Frontal cortex (tissue), 4 donors: Measurements from ENCODE around the gene NUAK2. TPM values are rescaled to one million over a fixed set of nuclear protein-coding genes. Genes with fewer than 3 reads are reported as not detected.

Source experiments
- DNase-seq, 2 donors: peaks; one replicate each; pipeline ENCODE4 v3.0.0; 2012; ENCODE audit warnings: low spot score in 2 of 2
- FAIRE-seq: peaks from 2 replicates; lab custom pipeline; 2012; peaks lifted over from hg19 to GRCh38; lab: Jason Lieb, UNC
- total RNA-seq: library from RNA; depleted of rRNA; stranded (reverse); fragments of >200 nt; gene quantifications from one replicate; pipeline ENCODE4 v1.2.3, GENCODE V29; 2014
- donor health status: control.
- donor health status: control.
- donor health status: control.

The NUAK2 gene
- total RNA-seq, 1 donor from 2014 or later = 0.41 TPM

DNA sequence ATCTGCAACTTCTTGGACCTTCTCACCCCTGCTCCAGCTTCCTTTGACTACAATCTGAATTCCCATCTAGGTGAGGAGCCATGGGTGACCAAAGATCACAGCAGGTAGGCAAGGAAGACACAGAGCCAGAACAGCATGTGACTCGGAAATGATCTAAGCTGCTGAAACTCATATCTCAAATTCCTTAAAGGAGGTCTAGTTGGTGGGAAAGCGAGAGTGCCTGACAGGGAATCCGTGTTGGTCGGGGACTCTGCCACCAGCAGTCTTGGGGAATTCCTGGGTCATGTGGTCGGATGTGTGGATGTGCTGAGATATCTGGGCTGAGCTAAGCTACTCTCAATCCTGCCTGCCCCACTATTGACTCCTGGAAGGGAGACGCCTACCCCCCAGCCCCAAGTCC is 3.2 kb upstream of the NUAK2 start:
- FAIRE-seq (no peak), DNase-seq (no peak)

DNA sequence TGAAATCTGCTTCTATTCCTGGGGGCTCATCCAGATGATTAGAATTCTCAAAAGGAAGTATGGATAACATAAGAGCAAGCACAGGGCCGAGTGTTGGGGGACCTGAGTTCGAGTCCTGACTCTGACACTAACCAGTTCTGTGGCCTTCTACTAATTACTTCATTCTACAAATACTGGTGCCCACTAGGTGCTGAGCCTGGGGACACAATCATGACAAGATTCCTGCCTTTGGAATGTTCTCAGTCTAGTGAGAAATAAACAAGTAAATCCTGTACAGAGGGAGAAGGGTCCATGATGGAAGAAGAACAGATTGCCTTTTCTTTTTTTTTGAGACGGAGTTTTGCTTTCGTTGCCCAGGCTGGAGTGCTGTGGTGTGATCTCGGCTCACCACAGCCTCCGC is 2.2 kb upstream of the NUAK2 start:
- no peak for DNase-seq
- no peak for FAIRE-seq

DNA sequence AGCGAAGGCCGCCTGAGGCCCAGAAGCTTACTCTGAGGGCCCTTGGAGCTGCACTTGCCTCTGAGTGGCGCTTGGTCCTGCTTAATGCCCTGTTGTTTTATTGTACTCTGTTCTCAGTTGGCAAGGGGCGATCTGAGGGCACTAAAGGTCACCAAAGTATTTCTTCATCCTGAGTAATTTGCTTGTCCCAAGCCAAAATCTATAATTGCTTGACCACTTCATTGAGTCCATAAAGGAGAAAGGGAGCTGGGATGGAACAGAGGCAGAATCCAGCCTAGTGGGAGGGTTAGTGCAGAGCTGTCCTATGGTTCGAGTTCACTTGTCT is 376 bp upstream of the NUAK2 start:
- DNase-seq = no peak
- FAIRE-seq = no peak

DNA sequence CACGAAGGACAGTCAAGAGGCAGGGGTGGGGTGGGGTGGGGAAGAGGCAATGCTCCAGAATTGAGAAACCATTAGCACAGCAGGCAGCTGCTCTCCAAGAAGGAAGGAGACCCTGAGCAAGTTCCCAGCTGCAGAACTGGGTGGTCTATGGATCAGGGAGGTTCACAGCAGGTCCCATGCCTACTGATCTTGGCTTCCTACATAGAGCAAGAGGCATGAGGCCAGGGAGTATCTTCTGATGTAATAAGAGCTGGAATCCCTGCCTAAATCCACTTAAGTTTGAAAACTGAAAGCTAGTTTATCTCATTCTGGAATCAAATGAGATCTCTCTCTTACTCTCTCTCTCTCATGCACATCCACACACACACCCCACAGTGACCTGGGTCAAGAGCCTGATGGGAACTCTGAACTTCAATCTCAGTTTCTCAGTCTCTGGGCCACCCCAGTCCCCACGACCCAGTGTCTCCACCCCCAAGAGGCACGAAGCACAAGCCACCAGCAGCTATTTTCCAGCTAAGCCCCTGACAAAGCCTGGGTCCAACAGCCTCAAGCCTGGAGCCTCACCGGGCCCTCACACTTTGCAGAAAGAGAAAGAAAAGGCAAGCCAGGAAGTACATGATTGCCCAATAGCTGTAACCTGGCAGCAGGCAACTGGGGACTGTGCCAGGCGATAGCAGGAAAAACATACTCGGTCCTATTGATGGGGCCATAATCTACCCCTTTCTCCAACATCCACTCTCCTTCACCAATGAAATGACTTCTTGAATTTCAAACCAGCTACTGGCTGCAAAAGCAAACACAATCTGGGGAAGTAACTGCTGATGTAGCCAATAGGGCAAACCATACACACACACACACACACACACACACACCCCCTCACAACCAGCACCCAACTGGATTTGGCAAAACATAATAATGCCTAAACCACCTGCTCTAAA is 2.2 kb downstream of the NUAK2 start:
- no peak for FAIRE-seq
- no peak for DNase-seq

DNA sequence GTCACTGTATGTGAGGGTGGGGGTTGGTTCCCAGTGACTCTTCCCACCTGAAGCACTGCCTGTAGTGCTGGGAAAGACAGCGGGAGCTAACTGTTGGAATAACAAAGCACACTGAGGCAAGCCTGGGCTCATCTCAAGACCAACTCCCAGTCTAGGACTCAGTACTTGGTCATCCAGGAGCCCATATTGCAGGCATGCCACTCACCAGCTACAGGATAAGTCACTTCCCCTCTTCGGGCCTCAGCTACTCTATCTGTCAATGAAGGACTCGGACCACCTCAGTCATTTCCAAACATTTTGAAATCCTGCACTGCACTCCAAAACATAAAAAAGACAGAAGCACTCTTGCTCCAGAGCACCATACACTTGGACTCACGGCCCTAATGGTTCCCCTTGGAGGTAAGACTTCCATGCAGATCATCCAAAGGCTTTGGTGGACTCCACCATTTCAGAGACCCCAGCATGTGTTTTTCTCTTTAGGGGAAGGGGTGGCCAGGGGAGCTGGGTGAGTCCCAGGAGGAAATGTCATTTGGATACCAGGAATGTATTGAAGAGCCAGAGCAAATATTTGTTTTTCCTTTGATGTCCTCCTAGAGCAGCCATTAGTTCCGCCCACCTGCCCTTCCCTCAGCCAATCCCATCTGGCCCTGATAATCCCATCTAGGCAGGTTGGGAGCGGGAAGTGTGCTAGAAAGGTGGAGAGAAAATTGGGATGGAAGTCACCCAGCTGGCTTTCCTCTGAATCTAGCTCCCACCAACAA is 3.1 kb downstream of the NUAK2 start:
- FAIRE-seq (no peak), DNase-seq (no peak)

DNA sequence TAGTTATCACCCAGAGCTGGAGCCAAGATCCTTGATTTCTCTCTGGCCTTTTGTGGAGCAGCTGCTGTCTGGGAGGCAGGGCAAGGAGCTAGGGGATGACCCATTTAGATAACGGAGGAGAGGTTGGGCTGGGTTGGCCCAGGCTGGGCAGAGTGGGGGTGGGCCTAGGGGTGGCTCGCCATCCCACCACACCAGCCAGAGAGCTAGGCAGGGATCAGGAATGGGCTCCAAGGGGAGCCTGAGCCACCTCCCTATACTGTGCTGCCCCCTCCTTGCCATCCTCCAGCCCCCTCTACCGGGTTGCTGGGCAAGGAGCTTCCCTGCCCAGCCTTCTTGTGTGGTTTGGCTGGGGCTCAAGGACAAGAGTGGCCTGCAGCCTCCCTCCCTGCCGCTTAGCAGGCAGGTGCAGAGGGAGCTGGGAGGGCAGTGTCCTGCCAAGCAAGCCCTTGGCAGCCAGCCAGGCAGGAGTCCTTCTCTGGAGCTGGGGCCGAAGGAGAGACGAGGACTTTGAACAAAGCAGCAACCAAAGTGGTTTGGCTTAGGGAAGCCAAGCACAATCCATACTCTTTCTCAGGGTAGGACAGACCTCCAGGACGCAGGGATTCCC is 4.1 kb downstream of the NUAK2 start:
- FAIRE-seq = no peak

DNA sequence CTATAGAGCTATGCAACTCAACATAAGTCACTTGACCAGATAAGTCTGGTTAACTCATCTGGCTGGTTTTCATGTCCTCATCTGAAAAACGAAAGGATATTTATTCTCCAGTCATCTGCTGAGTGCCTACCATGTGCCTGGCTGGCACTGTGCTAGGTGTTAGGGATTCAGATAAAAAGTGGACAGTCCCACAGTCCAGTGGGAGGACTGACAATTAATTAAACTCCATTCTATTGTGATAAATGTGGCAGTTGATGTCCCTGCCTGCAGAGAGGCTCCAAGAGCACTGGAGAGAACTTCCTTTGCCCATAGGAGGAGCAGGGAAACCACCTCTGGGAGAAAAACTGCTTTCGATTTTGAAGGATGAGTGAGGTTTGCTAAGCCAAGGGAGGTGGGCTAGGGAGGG is 5.4 kb downstream of the NUAK2 start:
- DNase-seq (no peak), FAIRE-seq (no peak)

More for the DNA sequence above, 4.1 kb downstream of the NUAK2 start:
- no peak for DNase-seq

DNA sequence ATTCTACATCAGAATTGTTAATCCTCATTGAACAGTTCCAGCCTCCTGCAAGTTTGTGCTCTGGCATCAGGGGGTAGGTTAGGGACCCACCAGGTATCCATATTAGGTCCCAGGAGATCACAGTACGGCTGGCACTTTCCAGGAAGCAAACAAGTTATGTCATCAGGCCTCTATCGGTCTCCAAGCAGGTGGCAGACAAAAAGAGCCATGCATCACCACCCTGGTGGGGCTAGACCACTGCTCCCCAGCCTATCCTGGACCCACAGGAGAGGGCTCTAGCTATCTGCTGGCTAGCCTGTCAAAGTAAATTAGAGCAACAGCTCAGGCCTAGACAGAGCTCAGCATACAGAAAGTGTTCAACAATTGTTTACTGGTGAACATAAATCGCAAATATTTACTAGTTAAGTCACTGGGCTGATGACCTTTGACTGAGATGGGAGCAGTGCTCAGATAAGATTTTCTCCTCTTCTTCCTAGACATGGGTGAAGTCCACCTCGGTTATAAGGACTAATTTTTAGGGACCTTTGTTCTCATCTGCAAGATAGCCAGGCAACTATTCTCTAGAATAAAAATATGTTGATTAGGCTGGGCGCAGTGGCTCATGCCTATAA is 6.4 kb downstream of the NUAK2 start:
- DNase-seq (no peak), FAIRE-seq (no peak)

DNA sequence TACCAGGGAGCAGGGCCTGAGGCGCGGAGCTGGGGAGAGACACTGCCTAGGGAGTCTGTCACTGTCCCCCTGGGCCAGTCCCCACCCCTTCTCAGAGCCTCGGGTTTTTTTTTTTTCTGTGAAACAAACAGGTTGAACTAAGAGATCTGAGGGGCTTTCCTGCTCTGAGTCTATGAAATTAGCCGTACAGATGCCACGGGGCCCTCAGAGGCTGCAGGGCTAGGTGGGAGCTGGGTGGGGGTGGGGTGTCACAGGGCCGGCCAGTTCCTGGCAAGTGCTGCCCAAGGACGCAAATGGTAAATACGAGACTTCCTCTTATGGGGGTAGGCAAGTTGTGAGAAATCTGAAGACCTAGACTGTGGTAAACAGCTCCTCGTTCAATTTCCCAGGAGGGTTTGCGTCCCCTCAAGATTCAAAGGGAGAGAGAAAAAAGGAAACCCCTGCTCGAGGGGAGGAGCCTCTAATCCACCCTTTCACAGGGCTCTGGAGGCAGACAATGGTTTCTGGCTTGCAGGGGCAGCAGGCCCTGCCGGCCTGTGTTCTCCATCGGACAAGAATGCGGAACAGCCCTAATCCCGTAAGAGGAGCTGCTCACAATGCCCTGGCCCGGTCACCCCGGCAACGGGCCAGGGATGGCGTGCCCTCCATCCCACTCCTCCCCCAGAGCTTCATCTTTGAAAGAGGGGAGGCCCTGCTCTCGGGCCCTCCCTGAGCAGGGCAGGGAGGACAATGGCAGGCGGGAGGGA is 7.8 kb downstream of the NUAK2 start:
- FAIRE-seq = no peak
- no peak for DNase-seq

DNA sequence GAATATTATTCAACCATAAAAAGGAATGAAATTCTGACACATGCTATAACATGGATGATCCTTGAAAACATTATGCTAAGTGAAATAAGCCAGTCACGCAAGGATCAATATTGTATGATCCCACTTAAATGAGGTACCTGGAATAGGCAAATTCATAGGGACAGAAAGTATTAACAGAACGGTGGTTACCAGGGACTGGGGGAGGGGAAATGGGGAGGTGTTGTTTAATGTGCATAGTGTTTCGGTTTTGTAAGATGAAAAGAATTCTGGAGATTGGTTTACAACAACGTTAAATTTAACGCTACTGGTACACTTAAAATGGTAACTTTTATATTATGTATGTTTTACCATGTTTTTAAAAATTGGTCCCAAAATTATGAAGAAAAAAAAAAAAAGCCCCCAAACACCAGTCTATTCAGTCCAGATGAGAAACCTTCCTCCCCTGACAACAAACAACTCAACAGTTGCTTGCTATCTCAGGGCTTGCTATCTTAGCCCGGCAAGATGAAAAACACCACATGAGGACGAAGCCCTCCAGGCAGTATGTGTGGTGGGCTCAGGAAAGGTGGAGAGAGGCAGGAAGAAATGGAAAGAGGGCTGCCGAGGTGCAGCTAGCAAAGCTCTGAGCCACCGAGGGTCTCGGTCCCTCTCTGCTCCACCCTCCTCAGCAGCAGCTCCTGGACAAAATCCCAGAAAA is 8.5 kb downstream of the NUAK2 start:
- no peak for DNase-seq
- no peak for FAIRE-seq

DNA sequence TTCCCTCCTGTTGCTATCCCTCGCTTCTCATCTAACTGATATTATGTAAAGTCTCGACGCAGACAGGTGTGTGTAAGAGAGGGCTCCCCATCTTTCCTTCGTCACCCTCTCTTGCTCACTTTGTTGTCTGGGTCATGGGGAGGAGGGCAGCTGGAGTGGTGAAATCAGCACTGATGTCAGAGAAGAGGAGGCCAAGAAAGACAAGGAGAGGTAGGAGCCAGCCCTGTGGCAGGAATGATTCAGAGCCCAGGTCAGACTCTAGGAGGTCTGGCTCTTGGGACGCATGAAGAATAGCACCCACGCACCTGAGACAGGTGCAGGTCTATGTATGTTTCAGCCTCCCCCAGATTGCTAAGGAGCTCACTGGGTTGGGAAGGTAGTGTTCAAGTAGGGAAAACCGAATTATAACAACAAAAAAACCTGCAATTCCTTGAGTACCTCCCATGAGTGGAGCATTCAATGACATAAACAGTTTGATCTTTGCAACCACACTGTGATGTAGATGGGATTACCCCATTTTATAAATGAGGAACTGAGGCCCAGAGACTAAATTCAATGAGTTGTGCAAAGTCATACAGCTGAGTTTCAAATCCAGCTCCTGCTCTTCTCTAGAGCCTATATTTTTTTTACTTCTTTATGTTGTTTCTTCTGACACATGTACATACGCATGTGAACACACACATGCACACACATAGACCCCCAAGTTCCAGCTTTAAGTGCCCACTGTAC is 10.4 kb downstream of the NUAK2 start:
- no peak for FAIRE-seq

DNA sequence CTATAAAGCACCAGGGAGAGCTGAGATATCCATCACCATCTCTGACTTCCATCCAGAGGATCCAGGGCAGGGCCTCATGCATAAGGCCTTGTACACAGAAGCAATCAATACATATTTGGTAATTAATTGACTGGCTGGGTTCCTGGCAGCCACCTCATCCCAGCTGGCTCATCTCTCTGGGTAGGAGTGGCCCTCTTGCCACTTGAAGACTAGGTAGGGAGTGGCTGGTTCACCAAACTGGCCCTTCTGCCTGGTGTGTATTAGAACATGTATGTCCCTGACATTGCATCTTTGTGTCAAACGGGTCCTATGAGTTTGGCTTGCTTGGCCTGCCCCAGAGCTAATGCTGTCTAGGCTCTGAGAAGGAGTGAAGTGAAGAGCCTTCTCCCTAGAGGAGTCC is 11.8 kb downstream of the NUAK2 start:
- DNase-seq = no peak
- FAIRE-seq = no peak

More for the DNA sequence above, 10.4 kb downstream of the NUAK2 start:
- no peak for DNase-seq

DNA sequence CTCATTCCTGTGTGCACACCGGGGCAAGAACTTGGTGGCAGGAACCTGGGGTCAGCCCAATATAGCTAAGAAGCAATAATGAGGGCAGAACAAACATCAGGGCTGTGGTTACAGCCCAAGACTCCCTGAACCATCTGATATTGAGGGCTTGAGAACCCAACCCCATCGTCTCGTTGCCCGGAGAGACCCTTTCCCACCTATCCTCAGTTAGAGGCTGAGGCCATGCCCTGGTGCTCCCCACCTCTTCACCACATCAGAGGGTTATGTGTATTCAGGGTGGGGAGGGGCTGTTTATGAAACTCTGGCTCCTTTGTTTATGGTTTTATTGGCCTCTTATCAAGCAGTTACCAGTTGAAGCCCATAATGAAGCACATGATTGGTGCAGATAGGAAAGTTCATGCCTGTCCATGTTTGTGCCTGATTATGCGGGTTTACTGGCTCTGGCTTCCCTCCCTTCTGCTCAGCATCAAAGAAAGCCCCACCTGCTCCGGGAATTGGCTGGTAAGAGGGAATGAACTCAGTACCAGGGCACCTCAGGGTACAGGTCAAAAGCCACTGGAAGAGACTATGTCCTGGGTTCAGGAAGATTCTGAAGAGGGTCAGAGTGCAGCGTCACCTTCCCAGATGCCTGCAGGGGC is 14.5 kb downstream of the NUAK2 start:
- no peak for FAIRE-seq
- DNase-seq = no peak

DNA sequence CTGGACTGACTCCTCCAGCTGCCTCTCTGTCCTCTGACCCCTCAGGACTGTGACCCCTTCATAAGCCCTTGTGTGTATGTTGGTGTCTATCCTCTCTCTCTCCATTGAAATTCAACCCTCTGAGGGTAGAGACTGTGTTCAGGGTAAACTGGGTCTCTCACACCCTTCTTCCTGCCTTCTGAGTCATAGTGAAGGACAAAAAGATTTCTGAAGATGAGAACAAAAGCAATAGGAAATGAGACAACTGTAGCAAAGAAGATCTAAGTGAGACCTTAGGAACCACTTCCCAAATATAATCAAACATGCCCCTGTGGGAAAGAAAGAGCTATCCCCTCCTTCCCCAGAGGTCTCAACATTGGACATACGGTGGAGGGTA is 16.9 kb downstream of the NUAK2 start:
- DNase-seq (no peak), FAIRE-seq (no peak)

DNA sequence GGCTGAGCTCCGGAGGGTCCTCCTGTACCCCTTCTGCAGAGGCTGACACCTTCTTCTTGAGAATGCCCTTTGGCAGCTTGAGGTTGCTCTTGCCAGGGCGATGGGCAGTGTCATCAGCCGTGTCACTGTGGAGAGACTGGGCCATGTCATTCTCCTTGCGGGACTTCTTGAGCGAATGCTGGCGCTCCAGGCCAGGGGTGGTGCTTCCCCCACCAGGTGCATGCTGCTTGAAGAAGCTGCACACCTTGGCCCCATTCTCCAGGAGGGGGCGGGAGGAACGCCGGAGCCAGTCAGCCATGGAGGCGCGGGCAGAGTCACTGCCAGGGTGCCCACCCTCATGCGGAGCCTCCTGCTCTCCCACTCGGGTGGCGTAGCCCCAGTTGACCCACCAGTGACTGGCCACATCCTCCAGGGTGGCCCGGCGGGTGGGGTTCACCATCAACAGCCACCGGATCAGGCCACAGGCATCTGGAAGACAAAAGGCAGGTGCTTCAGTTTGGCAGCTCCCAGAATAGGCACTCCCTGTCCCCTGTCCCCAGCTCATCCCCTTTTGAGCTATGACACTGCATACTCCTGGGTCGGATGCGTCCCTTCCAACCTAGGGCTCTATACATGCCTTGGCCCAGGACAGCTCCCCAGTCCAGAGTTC is 17.4 kb downstream of the NUAK2 start:
- FAIRE-seq = no peak
- DNase-seq = no peak

DNA sequence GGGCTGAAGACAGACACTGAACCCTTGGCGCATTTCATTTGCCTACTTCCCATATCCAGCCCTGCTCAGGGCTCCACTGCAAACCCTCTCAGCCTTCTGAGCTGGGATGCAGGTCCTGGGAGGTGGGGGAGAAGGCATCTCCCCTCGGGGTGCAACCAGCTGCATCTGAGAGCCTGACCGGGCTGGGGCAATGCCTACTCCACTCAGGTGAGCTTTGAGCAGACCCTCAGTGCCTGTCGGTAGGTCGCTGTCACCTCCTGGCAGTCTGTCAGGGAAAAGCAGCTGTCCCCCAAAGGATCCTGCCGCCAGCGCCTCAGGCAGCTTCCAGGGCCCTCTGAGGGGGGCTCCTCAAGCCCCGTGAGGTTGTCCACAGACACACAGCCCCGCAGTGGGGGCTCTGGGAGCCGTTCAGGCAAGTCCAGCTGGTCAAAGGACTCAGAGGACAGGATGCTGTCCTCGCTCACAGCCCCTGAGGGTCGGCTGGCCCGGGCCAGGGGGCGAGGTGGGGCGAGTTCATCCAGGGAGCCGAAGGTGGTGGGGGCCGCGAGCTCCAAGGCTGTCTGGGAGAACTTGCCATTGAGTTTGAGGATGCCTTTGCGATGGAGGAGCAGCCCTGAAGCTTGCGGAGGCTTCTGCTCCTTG is 18.2 kb downstream of the NUAK2 start:
- DNase-seq = no peak
- FAIRE-seq = no peak
